H1 (cell line): Measurements from ENCODE around the gene VOPP1. TPM values are rescaled to one million over a fixed set of nuclear protein-coding genes. Genes with fewer than 3 reads are reported as not detected.

ENCODE experiments used
- CTCF ChIA-PET: fragments of 300-600 bp; sonication (Branson Sonifier 250); formaldehyde crosslinking; loops from one replicate; lab custom pipeline; 2021; ENCODE audit not compliant: partially characterized antibody; lab: Charles Lee
- POLR2A ChIA-PET: fragments of 300-600 bp; sonication (Branson Sonifier 250); formaldehyde crosslinking; loops from one replicate; lab custom pipeline; 2021; ENCODE audit warnings: inconsistent platforms; ENCODE audit not compliant: partially characterized antibody; lab: Charles Lee
- DNase-seq, 2 experiments: peaks; one replicate each; pipeline versions ENCODE4 v3.0.0 to v3.0.0-alpha.2; 2010 to 2022; ENCODE audit warnings: low spot score in 2 of 2, low read depth in 1 of 2, mixed read lengths in 1 of 2
- FAIRE-seq: peaks from 2 replicates; lab custom pipeline; 2011; peaks lifted over from hg19 to GRCh38; lab: Jason Lieb, UNC
- H2AFZ ChIP-seq: 2 replicates; pipeline ENCODE4 v1.8.1; 2012; ENCODE audit warnings: low read length, inconsistent platforms
- H2AK5ac ChIP-seq: 2 replicates; pipeline ENCODE4 v1.6.1; 2013; ENCODE audit warnings: low read depth, low read length
- H2BK120ac ChIP-seq: replicated peaks from 2 replicates; pipeline ENCODE3; 2013; ENCODE audit warnings: low read depth, low read length, inconsistent platforms
- H2BK12ac ChIP-seq: 2 replicates; pipeline ENCODE4 v1.6.1; 2013; ENCODE audit warnings: low read depth, low read length
- H2BK15ac ChIP-seq: 2 replicates; pipeline ENCODE4 v1.6.1; 2013; ENCODE audit warnings: low read length
- H2BK20ac ChIP-seq: 2 replicates; pipeline ENCODE4 v1.6.1; 2013; ENCODE audit warnings: low read length
- H2BK5ac ChIP-seq: 2 replicates; pipeline ENCODE4 v1.6.1; 2013; ENCODE audit warnings: low read depth, low read length
- H3K14ac ChIP-seq: 2 replicates; pipeline ENCODE4 v1.6.1; 2013; ENCODE audit warnings: inconsistent platforms; ENCODE audit not compliant: insufficient read length
- H3K18ac ChIP-seq: 2 replicates; pipeline ENCODE4 v1.6.1; 2013; ENCODE audit warnings: low read length; ENCODE audit errors: extremely low read depth
- H3K23ac ChIP-seq: 2 replicates; pipeline ENCODE4 v1.6.1; 2013; ENCODE audit warnings: inconsistent platforms; ENCODE audit not compliant: insufficient read length
- H3K23me2 ChIP-seq: 2 replicates; pipeline ENCODE4 v1.6.1; 2013; ENCODE audit warnings: low read depth, low read length
- H3K27ac ChIP-seq: 2 replicates; pipeline ENCODE4 v1.6.1; 2011; ENCODE audit warnings: low read depth, low read length, inconsistent platforms
- H3K27me3 ChIP-seq, 4 experiments: replicated peaks in 1 of 4; 1 replicate in 1 of 4; 2 replicates in 3 of 4; pipeline versions ENCODE4 v1.6.1 to v1.8.1; 2011 to 2013; ENCODE audit warnings: low read length in 3 of 4, mild to moderate bottlenecking in 3 of 4, inconsistent platforms in 2 of 4, mixed read lengths in 2 of 4, moderate library complexity in 1 of 4; ENCODE audit not compliant: control insufficient read depth in 3 of 4, insufficient read depth in 3 of 4; ENCODE audit errors: extremely low read depth in 1 of 4
- H3K36me3 ChIP-seq, 4 experiments: 2 replicates each; pipeline versions ENCODE4 v1.6.1 to v1.8.1; 2011 to 2013; ENCODE audit warnings: mild to moderate bottlenecking in 4 of 4, low read length in 3 of 4, moderate library complexity in 2 of 4, control low read depth in 1 of 4, inconsistent platforms in 1 of 4; ENCODE audit not compliant: insufficient read depth in 4 of 4, control insufficient read depth in 2 of 4
- H3K4ac ChIP-seq: replicated peaks from 2 replicates; pipeline ENCODE3; 2013; ENCODE audit warnings: low read length, low read depth, mixed read lengths, inconsistent platforms; ENCODE audit not compliant: insufficient read length
- H3K4me1 ChIP-seq, 4 experiments: replicated peaks in 1 of 4; 1 replicate in 1 of 4; 2 replicates in 3 of 4; pipeline versions ENCODE4 v1.6.1 to v1.8.1; 2011 to 2013; ENCODE audit warnings: low read length in 3 of 4, inconsistent platforms in 2 of 4, mixed read lengths in 1 of 4; ENCODE audit not compliant: insufficient read depth in 4 of 4, control insufficient read depth in 3 of 4
- H3K4me2 ChIP-seq, 2 experiments: 2 replicates each; pipeline versions ENCODE4 v1.6.1 to v1.8.1; 2011 to 2013; ENCODE audit warnings: low read depth in 2 of 2, low read length in 2 of 2, control low read depth in 1 of 2, inconsistent platforms in 1 of 2, mild to moderate bottlenecking in 1 of 2; ENCODE audit not compliant: insufficient read depth in 1 of 2
- H3K4me3 ChIP-seq, 4 experiments: fragments of 200-600, 300-600 bp in 1 of 4; sonication (generic), shearing (Covaris generic), sonication (Bioruptor Twin) in 1 of 4; 2 replicates each; pipeline versions ENCODE4 v1.5.1 to v1.8.1; 2011 to 2016; ENCODE audit warnings: low read length in 4 of 4, low read depth in 3 of 4, control low read depth in 2 of 4, inconsistent platforms in 2 of 4, mild to moderate bottlenecking in 2 of 4, mixed read lengths in 1 of 4, moderate library complexity in 1 of 4; ENCODE audit not compliant: insufficient read depth in 2 of 4; ENCODE audit errors: extremely low read depth in 1 of 4
- H3K56ac ChIP-seq: replicated peaks from 2 replicates; pipeline ENCODE3; 2013; ENCODE audit warnings: low read depth, mild to moderate bottlenecking, mixed read lengths, low read length, inconsistent platforms; ENCODE audit not compliant: insufficient read length
- H3K79me1 ChIP-seq: 2 replicates; pipeline ENCODE4 v1.6.1; 2013; ENCODE audit warnings: low read depth, low read length, control low read depth
- H3K79me2 ChIP-seq, 2 experiments: 2 replicates each; pipeline versions ENCODE4 v1.6.1 to v1.8.1; 2012 to 2013; ENCODE audit warnings: low read length in 2 of 2, mild to moderate bottlenecking in 2 of 2, inconsistent platforms in 1 of 2; ENCODE audit not compliant: insufficient read depth in 2 of 2, control insufficient read depth in 1 of 2
- H3K9ac ChIP-seq, 4 experiments: replicated peaks in 1 of 4; 1 replicate in 1 of 4; 2 replicates in 3 of 4; pipeline versions ENCODE4 v1.6.1 to v1.8.1; 2011 to 2013; ENCODE audit warnings: low read depth in 3 of 4, low read length in 3 of 4, control low read depth in 2 of 4, mild to moderate bottlenecking in 2 of 4, moderate library complexity in 2 of 4, inconsistent platforms in 1 of 4; ENCODE audit errors: extremely low read depth in 1 of 4
- H3K9me3 ChIP-seq, 2 experiments: 2 replicates each; pipeline versions ENCODE4 v1.6.1 to v1.8.1; 2012 to 2013; ENCODE audit warnings: mild to moderate bottlenecking in 2 of 2, moderate library complexity in 2 of 2, control low read depth in 1 of 2, inconsistent platforms in 1 of 2, low read depth in 1 of 2, low read length in 1 of 2, mixed read lengths in 1 of 2; ENCODE audit not compliant: insufficient read depth in 2 of 2
- H4K20me1 ChIP-seq, 2 experiments: replicated peaks in 1 of 2; 2 replicates each; pipeline versions ENCODE3 to v1.8.1; 2011 to 2013; ENCODE audit warnings: inconsistent platforms in 2 of 2, low read length in 2 of 2, mild to moderate bottlenecking in 1 of 2; ENCODE audit not compliant: insufficient read depth in 2 of 2, control insufficient read depth in 1 of 2
- H4K5ac ChIP-seq: 2 replicates; pipeline ENCODE4 v1.6.1; 2013; ENCODE audit warnings: low read length, low read depth, mixed read lengths, inconsistent platforms; ENCODE audit not compliant: insufficient read length
- H4K8ac ChIP-seq: 2 replicates; pipeline ENCODE4 v1.8.0; 2013; ENCODE audit warnings: mild to moderate bottlenecking, moderate library complexity, low read length, inconsistent platforms; ENCODE audit not compliant: insufficient read depth; ENCODE audit errors: extremely low read depth
- H4K91ac ChIP-seq: replicated peaks from 2 replicates; pipeline ENCODE3; 2013; ENCODE audit warnings: low read length, mixed read lengths, inconsistent platforms; ENCODE audit not compliant: insufficient read length
- ASH2L ChIP-seq: fragments of 200-600, 300-600 bp; sonication (generic); IDR thresholded peaks from one replicate; pipeline ENCODE4 v1.7.1; 2017; ENCODE audit warnings: low read length
- EGR1 ChIP-seq: IDR thresholded peaks from 2 replicates; pipeline ENCODE4 v1.6.1; 2011; ENCODE audit warnings: low read depth, low read length, borderline replicate concordance
- EZH2 ChIP-seq: fragments of 200-600 bp; sonication (generic); IDR thresholded peaks from 2 replicates; pipeline ENCODE4 v1.7.1; 2012; ENCODE audit warnings: low read depth, mild to moderate bottlenecking, moderate library complexity, low read length, inconsistent platforms; ENCODE audit not compliant: severe bottlenecking
- HDAC2 ChIP-seq, 2 experiments: fragments of 300-600 bp in 1 of 2; sonication (generic) in 1 of 2; IDR thresholded peaks; 2 replicates each; pipeline ENCODE4 v1.6.1; 2011 to 2012; ENCODE audit warnings: low read depth in 2 of 2, low read length in 2 of 2, mild to moderate bottlenecking in 2 of 2, moderate library complexity in 2 of 2, borderline replicate concordance in 1 of 2, inconsistent platforms in 1 of 2
- HDAC6 ChIP-seq: IDR thresholded peaks from one replicate; pipeline ENCODE4 v1.7.1; 2012; ENCODE audit warnings: low read depth, mild to moderate bottlenecking, inconsistent platforms, low read length, moderate library complexity
- KDM4A ChIP-seq: IDR thresholded peaks from one replicate; pipeline ENCODE4 v1.7.1; 2012; ENCODE audit warnings: low read depth, mild to moderate bottlenecking, moderate library complexity, low read length, inconsistent platforms; ENCODE audit not compliant: severe bottlenecking
- POU5F1 ChIP-seq: IDR thresholded peaks from 2 replicates; pipeline ENCODE4 v1.6.1; 2011; ENCODE audit warnings: low read depth, mild to moderate bottlenecking, low read length, moderate library complexity
- RFX5 ChIP-seq: IDR thresholded peaks from 2 replicates; pipeline ENCODE4 v1.6.1; 2011; ENCODE audit warnings: low read depth, low read length, improper control_type of control experiment, borderline replicate concordance
- SP1 ChIP-seq: IDR thresholded peaks from 2 replicates; pipeline ENCODE4 v1.6.1; 2011; ENCODE audit warnings: low read depth, low read length
- SP2 ChIP-seq: IDR thresholded peaks from 2 replicates; pipeline ENCODE4 v1.6.1; 2012; ENCODE audit warnings: mild to moderate bottlenecking, low read length, inconsistent platforms
- SP4 ChIP-seq: IDR thresholded peaks from 2 replicates; pipeline ENCODE4 v1.6.1; 2012; ENCODE audit warnings: low read length, inconsistent platforms
- SUZ12 ChIP-seq: fragments of 200-600 bp; sonication (generic); IDR thresholded peaks from 2 replicates; pipeline ENCODE4 v1.6.1; 2012; ENCODE audit warnings: mild to moderate bottlenecking, inconsistent platforms, low read length, moderate library complexity, mixed read lengths
- ZNF274 ChIP-seq: IDR thresholded peaks from 2 replicates; pipeline ENCODE4 v1.7.0; 2012; ENCODE audit warnings: low read length, borderline replicate concordance; ENCODE audit errors: extremely low read depth
- whole genome bisulfite sequencing, 2 experiments: shearing (Covaris generic) in 1 of 2; methylation state at CpG; one replicate each; pipeline versions ENCODE4 v1.1.6 to v1.1.7; 2013 to 2015; ENCODE audit warnings: low lambda C conversion rate in 2 of 2, mixed read lengths in 2 of 2, inconsistent platforms in 1 of 2, low coverage in 1 of 2, missing lambda C conversion rate in 1 of 2; ENCODE audit not compliant: insufficient replicate concordance in 2 of 2, insufficient coverage in 1 of 2, insufficient read length in 1 of 2; ENCODE audit errors: extremely low coverage in 1 of 2, missing lambda C conversion rate in 1 of 2; 5-methylcytosine and 5-hydroxymethylcytosine counted together
- polyA plus RNA-seq, 7 experiments: library from polyadenylated mRNA; depleted of rRNA in 3 of 7; stranded (reverse) in 5 of 7; unstranded in 2 of 7; fragments of >200 nt in 5 of 7; fragments of 200-250 nt in 2 of 7; gene quantifications; 1 replicate in 5 of 7; 2 replicates in 1 of 7; 4 replicates in 1 of 7; pipeline versions ENCODE4 v1.2.1 to v1.2.3, GENCODE V29; 2011 to 2013; ENCODE audit warnings: missing spikeins in 2 of 7, mixed read lengths in 2 of 7
- total RNA-seq: library from RNA; stranded (reverse); fragmentation: NEBNext Ultra II Directional; extraction: Animal tissue kit (Norgen Biotek cat#: 25700); gene quantifications from 2 replicates; pipeline ENCODE4 v1.2.1, GENCODE V29; 2021
- TF ChIP-seq, protein P1 (sequence below): IDR thresholded peaks from 2 replicates; pipeline ENCODE4 v1.6.1; 2011; ENCODE audit warnings: low read depth, mild to moderate bottlenecking, low read length; ENCODE audit not compliant: insufficient read depth

The VOPP1 gene
- total and polyA plus RNA-seq, 2 of the 8 experiments (the other 6 are each of a cell fraction or from before 2014, with no cell fraction given) = 44.7 to 83.0 TPM

DNA sequence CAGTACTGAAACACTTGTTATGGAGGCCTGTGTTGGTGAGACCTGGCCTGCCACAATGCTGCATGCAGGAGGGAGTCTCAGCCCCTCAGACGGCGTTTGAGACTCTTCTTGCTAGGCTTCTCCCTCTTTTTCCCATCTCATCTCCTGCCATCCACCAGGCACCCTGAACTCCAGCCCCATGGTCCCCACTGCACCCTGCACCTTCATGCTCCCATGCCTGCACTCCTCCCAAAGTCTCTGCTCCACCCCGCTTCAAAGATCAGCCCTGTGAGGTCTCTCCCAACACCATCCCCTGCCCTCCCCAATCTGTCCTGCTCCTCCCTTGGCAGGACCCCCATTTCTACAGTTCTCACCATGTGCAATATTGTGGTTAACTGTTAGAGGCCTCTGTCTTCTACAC lies 61.7 kb downstream of the VOPP1 start:
- Histone ChIP-seq H3K14ac (no peak overlapping the region), H2BK15ac (no peak overlapping the region), H3K56ac (no peak overlapping the region), H3K79me1 (peaks cover 4% of the 10 kb centered on the region; the same call in 1 of the 2 replicates), H2BK20ac (0 out of 2 replicates have a peak overlapping the region, but pooled peaks have one; percentile 48), H3K23ac (no peak overlapping the region), H2AFZ (no peak overlapping the region), H4K8ac (no peak overlapping the region), H4K91ac (peak overlapping the region; percentile 77), H3K4me2 (no peak overlapping the region; a peak in 1 of 4 replicates), H3K4me3 (no peak overlapping the region), H2BK120ac (no peak overlapping the region), H2AK5ac (no peak overlapping the region), H3K79me2 (peaks cover 0 to 11% of the 10 kb centered on the region in 2 experiments; a peak in 1 of 4 replicates), H3K9ac (no peak overlapping the region), H3K27me3 (no peaks in the 10 kb centered on the region), H3K18ac (no peak overlapping the region), H3K4ac (no peak overlapping the region), H3K36me3 (no peaks in the 10 kb centered on the region), H4K5ac (no peak overlapping the region), H2BK12ac (no peak overlapping the region), H3K4me1 (peaks cover 3 to 16% (median 5%) of the 10 kb centered on the region in 4 experiments; a peak in 6 of 7 replicates), H2BK5ac (no peak overlapping the region), H4K20me1 (peaks cover 0 to 8% of the 10 kb centered on the region in 2 experiments), H3K23me2 (no peaks in the 10 kb centered on the region), H3K9me3 (no peaks in the 10 kb centered on the region), H3K27ac (no peak overlapping the region)
- DNase-seq = no peak
- no peak for FAIRE-seq
- WGBS, 2 experiments = 87% methylated on average over 3 of the region's 3 CpGs; no CpG with 5 or more reads in 1 of the 2 experiments
- ChIA-PET CTCF (no interaction called here), POLR2A (no interaction called here)
- TF ChIP-seq SP4 (no peak), SP2 (no peak), SUZ12 (no peak), EZH2 (no peak), HDAC6 (no peak), ASH2L (no peak), EGR1 (no peak), KDM4A (no peak), SP1 (no peak), ZNF274 (no peak), POU5F1 (no peak), HDAC2 (IDR thresholded peaks at IDR 0.05; ENCODE audit: borderline replicate concordance in 1 of 2, low read depth in 2 of 2, low read length in 2 of 2) (no peak), RFX5 (no peak)
- TF ChIP-seq, protein P1, sequence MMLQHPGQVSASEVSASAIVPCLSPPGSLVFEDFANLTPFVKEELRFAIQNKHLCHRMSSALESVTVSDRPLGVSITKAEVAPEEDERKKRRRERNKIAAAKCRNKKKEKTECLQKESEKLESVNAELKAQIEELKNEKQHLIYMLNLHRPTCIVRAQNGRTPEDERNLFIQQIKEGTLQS = no peak
